Fibroblast of skin of left quadriceps (primary cell): ENCODE measurements around the gene ZG16.
A peak's percentile ranks its signal among the peaks of the same experiment; 100 is the strongest.

Source experiments
- DNase-seq, 2 experiments: peaks; one replicate each; pipeline ENCODE4 v3.0.0-alpha.2; 2013; ENCODE audit warnings: low read depth in 2 of 2

The ZG16 gene

DNA sequence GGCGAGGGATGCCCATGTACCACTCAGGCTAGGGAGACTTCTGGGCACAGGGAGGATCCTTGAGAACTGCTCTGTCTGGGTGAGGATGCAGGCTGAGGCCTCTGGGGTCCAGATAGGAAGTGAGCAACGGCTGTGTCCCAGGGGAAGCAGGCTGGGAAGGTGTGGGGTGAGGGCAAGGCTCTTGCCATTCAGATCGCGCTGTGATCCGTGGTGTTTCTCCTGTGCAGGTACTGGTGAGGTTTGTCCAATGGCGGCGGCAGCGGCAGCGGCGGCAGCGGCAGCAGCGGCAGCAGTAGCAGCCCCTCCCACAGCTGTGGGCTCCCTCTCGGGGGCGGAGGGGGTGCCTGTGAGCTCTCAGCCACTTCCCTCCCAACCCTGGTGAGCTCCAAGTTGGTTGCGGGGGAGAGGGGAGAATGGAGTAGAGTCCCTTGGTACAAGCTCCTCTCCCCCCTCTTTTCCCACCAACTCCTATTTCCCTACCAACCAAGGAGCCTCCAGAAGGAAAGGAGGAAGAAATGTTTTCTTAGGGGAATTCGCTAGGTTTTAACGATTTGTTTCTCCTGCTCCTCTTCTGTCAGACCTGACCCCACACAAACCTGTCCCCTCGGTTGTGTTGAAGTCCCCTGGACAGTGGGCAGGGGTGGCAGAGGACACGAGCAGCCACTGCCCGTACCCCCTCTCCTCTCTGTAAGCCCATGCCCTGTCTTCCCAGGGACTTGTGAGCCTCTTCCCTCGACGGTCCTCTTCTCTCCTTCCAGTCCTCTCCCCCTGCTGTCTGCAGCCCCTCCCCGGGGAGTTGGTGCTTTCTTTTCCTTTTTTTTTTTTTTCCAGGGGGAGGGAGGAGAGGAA, 32.0 kb downstream of the ZG16 start:
- DNase-seq = no peak

DNA sequence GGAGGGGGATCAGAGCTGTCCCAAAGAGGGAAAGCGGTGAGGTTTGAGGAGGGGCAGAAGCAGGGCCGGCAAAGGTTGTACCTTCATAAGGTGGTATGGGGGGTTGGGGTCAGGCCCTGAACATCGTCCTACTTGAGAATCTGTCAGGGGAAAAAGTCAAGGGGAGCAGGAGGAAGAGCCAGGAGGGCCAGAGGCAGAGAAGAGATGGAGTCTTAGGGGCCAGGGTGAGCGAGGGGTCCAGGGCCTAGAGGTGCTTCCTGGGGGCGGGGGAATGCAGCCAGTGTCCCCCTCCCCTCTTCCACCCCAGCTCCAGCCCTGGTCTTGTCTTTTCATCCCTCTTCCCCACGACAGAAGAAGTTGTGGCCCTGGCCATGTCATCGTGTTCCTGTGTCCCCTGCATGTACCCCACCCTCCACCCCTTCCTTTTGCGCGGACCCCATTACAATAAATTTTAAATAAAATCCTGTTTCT, 32.7 kb downstream of the ZG16 start:
- DNase-seq = no peak

DNA sequence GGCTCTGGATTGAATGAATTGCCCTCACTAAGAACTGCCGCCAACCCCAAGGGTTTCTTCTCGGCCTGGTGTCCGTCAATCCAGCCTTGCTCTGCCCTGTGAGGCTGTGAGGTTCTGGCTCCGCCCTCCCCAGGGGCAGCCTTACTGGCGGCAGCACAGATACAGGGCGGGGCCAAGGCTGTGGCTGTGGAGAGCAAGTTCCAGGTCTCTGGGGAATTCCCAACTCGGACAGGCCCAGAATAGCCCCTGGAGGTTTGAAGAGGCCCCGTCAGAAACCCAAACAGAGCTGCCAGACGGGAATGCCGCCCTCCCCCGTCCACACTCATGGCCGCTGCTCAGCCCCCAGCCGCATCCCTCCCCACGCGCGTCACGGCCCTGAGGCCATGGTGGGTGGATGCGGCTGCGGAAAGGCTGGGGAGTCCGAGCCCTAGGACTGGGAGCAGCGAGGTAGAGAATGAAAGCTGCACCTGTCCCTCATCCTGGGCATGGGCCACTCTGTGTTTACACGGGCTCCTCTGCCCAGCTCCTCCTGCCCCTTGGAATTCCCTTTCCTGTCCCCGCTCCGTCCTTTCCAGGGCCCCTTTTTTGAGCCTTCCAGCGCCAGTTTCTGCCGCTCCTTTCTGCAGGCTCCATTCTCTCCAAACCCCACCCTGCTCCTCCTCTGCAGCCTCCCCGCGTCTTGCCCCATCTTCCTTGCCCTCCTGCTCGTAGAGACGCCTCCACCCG, 33.3 kb downstream of the ZG16 start:
- DNase-seq = peak; percentile 86 to 88

DNA sequence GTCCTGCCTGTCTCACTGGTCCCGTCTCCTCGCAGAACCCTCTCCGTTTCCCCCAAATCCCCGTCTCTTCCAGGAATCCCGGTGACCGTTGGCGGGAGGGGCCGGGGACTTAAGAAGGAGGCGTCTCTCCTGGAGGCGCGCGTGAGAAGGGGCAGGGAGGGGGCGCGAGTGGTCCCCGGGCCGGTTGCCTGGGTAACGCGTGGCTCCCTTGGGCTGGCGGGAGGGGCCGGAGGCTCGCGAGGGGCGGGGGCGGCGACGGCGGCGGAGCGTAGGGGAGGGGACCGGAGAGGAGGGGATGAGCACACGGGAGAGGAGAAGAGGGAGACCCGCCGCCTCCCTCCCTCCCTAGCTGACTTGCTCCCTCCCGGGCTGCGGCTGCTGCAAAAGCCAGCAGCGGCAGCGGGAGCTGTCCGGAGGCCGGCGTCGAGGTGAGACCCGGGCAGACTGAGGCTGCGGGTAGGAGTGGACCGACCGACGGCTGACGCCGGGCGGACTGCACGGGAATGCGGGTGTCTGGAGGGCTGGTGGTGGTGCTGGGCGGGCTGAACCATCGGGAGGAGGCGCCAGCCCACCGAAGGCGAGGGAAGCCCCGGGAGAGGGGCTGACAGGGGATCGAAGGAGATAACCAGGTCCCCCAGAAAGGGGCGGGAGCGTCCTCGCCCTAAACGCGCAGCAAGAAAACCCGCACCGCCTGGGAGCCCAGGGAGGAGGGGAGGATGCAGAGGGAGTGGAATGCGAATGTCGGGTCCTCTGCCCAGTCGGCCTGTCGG, 34.0 kb downstream of the ZG16 start, which contains the start of gene PRRT2:
PRRT2 (plus strand) TSS at position 298 of the 770 bp plus-strand sequence. CDS start 862 bp downstream, outside the sequence.
- DNase-seq = no peak

DNA sequence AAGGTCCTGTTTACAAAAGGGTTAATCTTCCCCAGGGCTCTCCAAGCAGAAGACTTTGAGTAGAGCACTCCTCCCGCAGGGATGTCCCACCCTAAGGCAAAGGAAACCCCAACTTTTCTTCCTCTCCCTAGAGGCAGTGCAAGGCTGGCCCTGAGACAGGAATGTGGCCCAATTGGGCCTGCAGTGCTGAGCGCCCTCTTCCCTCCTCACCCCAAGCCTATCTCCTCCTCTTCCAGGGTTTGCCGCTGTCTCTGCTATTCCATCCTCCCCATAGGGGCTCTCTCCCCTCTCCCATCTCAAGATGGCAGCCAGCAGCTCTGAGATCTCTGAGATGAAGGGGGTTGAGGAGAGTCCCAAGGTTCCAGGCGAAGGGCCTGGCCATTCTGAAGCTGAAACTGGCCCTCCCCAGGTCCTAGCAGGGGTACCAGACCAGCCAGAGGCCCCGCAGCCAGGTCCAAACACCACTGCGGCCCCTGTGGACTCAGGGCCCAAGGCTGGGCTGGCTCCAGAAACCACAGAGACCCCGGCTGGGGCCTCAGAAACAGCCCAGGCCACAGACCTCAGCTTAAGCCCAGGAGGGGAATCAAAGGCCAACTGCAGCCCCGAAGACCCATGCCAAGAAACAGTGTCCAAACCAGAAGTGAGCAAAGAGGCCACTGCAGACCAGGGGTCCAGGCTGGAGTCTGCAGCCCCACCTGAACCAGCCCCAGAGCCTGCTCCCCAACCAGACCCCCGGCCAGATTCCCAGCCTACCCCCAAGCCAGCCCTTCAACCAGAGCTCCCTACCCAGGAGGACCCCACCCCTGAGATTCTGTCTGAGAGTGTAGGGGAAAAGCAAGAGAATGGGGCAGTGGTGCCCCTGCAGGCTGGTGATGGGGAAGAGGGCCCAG, 34.9 kb downstream of the ZG16 start:
- DNase-seq = no peak

DNA sequence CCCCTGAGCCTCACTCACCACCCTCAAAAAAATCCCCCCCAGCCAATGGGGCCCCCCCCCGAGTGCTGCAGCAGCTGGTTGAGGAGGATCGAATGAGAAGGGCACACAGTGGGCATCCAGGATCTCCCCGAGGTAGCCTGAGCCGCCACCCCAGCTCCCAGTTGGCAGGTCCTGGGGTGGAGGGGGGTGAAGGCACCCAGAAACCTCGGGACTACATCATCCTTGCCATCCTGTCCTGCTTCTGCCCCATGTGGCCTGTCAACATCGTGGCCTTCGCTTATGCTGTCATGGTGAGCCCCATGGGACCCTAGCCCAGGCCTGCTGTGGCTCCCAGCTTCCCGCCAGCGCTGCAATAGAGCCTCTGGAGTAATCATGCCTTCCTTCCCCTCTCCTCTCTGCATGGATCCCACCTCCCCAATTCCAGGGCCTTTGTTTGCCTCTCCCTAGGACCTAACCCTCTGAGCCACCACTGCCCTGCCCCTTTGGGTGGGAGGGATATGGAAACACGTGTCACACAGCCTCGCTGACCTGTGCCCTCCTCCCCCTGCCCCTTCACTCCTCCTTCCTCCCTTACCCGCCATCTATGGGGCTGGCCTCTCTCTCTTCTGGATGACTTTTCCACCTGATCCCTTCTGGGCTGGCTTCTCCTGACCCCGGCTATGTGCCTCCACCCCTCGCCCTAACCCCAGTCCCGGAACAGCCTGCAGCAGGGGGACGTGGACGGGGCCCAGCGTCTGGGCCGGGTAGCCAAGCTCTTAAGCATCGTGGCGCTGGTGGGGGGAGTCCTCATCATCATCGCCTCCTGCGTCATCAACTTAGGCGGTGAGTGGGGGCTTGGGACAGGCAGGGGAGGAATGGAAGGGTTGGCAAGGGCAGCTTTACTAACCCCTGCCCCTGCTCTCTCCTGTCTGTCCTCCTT, 35.8 kb downstream of the ZG16 start:
- DNase-seq = no peak

DNA sequence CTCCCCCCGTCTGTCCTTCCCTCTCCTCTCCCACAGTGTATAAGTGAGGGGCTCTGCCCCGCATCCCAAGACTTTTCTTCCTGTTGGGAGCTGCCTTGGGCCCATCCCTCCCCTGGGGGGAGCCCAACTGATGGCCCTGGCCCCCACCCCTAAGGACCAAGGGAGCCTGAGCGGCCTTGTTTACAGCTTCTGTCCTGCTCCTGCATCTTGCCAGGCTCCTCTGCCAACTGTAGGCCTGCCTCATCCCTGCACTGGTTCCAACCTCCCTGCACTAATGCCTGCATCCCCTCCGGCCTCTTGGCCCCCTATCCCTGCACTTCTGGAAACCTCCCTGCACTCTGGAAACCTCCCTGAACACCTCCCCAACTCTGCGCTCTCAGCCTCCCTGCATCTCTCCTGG, 36.5 kb downstream of the ZG16 start:
- DNase-seq = no peak

DNA sequence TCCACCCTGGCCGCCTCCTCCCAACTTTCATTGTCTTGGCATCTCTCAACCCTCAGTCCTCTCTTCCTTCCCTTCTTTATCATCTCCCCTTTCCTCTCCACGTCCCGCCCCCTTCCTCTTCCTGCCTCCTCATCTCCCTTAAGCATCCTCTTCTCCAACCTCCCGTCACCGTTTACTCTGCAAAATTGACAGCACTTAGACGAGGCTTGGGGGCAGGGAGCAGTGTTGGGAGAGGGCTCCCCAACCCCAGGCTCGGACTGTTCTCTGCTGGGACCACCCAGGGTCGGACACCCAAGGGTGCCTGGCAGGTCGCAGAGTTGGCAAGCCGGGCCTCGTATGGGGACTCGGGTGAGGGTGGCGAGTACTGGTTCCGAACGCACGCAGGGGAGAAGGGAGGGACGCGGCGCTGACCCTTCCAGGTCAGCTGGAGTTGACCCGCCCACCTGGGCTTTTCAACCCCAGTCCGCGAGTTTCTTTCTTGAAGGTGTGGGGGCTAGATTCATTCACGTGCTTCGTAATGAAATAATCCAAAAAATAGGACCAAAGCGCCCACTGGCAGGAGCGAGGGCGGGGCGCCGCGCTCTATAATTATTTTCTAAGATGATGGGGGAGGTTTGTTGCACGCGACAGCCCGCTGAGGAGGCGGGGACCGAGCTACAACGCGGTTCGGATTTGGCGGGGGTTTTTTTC, 37.1 kb downstream of the ZG16 start:
- no peak for DNase-seq

DNA sequence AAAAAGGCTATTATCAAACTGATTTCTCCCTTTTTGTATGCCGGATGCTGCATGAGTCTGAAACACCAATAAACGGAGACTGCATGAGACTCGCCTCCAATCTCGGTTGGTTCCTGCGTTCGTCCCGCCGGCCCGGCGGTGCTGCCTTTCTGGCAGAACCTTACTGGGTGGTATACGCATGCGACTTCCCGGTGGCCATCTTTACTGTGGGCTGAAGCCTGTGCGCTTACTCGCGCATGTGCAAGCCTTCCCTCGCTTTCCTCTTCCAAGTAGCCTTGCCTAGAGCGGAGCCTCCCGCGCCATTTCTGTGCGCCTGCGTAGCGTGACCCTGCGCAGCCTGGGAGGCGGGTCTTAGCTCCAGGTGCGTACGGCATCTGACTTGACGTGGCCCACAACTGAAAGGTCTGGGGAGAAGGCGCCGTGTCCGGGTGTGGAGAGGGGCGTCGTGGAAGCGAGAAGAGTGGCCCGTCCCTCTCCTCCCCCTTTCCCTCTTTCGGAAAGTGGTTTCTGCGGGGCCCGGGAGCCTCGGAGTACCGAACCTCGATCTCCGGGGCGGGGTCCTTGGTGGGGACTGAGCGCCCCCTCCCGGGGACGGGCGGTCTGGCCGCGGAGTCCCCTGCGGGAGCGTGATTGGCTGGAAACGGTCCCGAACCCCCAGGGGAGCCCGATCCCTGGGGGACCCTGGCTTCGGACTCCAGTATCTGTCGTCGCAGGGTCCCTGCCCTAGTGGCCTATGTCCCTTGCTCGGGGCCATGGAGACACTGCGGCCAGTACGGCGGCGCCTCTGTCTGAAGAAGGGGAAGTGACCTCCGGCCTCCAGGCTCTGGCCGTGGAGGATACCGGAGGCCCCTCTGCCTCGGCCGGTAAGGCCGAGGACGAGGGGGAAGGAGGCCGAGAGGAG, 38.0 kb downstream of the ZG16 start, which contains the start of gene PAGR1:
PAGR1 (plus strand) TSS at position 360 of the 901 bp plus-strand sequence; CDS start at position 734, 374 bp downstream.
- DNase-seq = peak; percentile 98

DNA sequence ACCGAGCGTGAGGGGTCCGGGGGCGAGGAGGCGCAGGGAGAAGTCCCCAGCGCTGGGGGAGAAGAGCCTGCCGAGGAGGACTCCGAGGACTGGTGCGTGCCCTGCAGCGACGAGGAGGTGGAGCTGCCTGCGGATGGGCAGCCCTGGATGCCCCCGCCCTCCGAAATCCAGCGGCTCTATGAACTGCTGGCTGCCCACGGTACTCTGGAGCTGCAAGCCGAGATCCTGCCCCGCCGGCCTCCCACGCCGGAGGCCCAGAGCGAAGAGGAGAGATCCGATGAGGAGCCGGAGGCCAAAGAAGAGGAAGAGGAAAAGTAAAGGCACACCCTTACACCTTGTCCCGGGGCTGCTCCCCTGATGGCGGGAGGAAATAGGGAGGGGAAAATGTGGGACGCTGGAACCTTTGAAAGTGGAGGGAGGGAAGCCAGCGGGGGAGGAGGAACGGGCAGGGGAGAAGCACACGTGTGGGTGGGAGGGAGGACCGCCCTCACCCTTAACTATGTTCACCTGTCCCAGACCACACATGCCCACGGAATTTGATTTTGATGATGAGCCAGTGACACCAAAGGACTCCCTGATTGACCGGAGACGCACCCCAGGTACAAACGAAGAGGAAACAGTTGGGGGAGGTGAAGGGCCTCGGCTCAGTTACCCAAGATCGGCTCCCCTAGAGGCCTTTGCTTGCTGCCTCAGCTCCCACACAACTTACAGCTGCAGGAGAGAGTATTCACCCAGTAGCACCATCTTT, 38.8 kb downstream of the ZG16 start:
- no peak for DNase-seq

DNA sequence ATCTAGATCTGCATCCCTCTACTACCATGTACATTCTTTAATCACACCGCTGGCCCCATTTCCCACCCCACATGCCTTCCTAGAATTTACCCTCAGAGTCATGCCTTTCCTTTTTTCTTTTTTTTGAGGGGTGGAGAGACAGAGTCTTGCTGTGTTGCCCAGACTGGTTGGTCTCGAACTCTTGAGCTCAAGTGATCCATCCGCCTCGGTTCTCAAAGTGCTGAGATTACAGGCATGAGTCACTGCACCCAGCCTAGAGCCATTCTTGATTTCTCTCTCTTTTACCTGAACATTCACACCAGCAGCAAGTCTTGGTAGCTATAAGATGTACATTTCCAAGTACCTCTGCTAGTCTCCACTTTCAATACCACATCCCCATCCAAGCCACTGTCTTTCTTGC, 40.0 kb downstream of the ZG16 start:
- DNase-seq = no peak

DNA sequence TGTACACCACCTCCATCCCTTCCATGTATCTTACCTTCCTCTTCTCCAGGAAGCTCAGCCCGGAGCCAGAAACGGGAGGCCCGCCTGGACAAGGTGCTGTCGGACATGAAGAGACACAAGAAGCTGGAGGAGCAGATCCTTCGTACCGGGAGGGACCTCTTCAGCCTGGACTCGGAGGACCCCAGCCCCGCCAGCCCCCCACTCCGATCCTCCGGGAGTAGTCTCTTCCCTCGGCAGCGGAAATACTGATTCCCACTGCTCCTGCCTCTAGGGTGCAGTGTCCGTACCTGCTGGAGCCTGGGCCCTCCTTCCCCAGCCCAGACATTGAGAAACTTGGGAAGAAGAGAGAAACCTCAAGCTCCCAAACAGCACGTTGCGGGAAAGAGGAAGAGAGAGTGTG, 41.5 kb downstream of the ZG16 start:
- DNase-seq = no peak

DNA sequence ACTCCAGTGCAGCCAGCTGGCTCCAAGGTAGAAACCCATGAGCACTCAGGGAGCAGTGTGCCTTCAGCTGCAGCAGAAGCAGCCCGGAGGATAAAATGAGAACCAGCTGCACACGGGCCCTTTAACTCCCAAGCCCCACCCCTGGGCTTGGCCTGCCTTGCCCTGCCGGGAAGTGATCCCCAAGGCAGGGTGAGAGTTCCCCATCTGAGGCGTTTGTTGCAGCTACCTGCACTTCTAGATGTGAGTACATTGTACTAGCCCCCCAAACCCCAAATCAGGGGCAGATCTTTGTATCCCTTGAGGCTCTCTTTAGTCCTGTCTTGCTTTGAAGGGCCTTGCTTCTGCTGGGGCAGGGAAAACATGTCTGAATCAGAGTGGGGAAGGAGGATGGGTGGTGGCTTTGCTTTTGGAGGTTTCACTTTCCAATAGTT, 42.2 kb downstream of the ZG16 start, which contains the start of gene MVP:
MVP (plus strand) TSS at position 192 of the 431 bp plus-strand sequence. CDS start 10,088 bp downstream, outside the sequence.
- DNase-seq = peak in 1 of 2 experiments; percentile 46

DNA sequence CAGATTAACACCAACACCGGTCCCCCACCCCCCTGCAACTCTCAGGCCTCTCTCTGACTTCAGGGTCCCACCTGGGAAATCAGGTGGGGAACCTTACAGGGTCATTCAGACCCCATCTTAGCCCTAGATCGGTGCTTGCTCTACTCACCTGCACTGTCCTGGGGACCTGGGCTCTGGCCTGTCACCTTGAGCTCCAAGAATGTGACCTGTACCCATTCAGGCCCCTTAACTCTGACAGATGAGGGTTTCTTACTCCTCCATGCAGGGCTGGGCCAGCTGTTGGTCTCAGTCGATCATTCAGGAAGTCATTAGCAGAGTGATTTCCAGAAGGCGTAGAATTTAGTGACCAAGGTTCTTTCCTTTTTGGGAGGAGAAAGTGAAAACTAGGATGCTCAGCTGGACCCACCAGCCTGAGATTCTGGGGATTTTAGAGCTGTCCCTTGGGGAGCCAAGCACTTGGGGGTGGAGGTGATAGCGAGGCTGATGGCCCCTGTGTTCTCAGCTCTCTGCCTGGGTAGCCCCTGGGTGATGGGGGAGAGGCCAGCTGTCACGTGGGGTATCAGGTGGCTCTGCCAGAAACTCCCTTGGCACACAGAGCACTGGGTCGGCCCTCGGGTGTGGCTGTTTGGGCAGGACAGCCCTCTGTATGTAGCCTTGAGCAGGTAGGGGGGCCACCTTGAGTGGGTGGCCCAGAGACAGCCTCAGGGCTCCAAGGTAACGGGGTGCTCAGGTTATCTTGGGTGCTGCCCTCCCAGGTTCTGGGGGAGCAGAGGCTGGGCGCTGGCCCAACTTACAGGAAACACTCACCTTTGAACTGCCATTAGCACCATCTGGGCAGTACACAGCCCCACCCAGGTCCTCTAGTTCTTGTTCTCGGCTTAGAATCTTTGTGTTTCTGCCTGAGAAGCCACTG, 42.9 kb downstream of the ZG16 start:
- DNase-seq = no peak

DNA sequence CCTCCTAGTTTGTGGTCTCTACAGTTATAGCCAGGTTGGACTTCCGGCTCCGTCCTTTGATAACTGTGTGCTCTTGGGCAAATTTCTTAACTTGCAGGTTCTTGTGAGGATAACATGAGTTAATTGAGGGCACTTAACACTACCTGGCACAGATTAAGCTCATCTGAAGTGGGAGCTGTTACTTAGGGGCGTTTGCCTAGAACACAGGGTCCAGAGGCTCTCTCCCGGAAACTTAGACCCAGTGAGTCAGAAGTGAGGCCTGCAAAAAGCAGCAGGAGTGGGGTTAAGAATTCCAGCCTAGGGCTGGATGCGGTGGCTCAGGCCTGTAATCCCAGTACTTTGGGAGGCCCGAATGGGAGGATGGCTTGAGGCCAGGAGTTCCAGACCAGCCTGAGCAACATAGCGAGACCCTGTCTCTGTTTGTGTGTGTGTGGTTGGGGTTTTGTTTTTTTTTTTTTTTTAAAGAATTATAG, 43.6 kb downstream of the ZG16 start:
- peak in 1 of 2 experiments; percentile 52 for DNase-seq

DNA sequence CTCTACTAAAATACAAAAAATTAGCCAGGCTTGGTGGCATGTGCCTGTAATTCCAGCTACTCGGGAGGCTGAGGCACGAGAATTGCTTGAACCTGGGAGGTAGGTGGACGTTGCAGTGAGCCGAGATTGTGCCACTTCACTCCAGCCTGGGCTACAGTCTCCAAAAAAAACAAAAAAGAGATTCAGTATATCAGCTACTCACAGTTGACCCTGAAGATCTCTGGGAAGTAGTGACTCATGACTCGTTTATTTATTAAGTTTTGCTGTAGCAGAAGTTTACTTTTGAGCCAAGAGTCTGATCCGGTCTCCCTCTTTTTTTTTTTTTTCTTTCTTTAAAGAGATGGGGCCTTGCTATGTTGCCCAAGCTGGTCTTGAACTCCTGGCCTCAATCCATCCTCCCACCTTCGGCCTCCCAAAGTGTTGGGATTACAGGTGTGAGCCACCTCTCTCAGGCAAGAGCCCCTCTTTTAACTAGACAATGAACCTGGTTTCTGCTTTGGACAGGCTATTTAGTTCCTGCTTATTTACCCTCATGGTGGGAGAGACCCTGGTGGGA, 46.6 kb downstream of the ZG16 start:
- peak in 1 of 2 experiments; percentile 47 for DNase-seq
